Mucosa of rectum (tissue), 2 donors: Measurements from ENCODE around the gene MND1.

Source experiments
- H3K27ac ChIP-seq, 2 donors: one replicate each; pipeline ENCODE4 v1.7.0; 2013; ENCODE audit warnings: inconsistent platforms in 2 of 2, low read depth in 2 of 2, low read length in 2 of 2
- H3K27me3 ChIP-seq, 2 donors: one replicate each; pipeline ENCODE4 v1.7.0; 2013; ENCODE audit warnings: low read length in 2 of 2; ENCODE audit not compliant: control insufficient read depth in 2 of 2, insufficient read depth in 2 of 2
- H3K36me3 ChIP-seq, 2 donors: one replicate each; pipeline ENCODE4 v1.7.0; 2013; ENCODE audit warnings: low read length in 2 of 2; ENCODE audit not compliant: control insufficient read depth in 2 of 2, insufficient read depth in 2 of 2
- H3K4me1 ChIP-seq, 2 donors: one replicate each; pipeline ENCODE4 v1.7.0; 2013; ENCODE audit warnings: low read length in 2 of 2, mild to moderate bottlenecking in 1 of 2; ENCODE audit not compliant: control insufficient read depth in 2 of 2, insufficient read depth in 2 of 2
- H3K4me3 ChIP-seq, 2 donors: one replicate each; pipeline ENCODE4 v1.7.0; 2013; ENCODE audit warnings: low read length in 2 of 2
- H3K9ac ChIP-seq, 2 donors: one replicate each; pipeline ENCODE4 v1.7.0; 2013; ENCODE audit warnings: low read length in 2 of 2, low read depth in 1 of 2, mild to moderate bottlenecking in 1 of 2
- H3K9me3 ChIP-seq, 2 donors: one replicate each; pipeline ENCODE4 v1.7.0; 2013; ENCODE audit warnings: low read length in 2 of 2; ENCODE audit not compliant: control insufficient read depth in 2 of 2
- donor health status: healthy.
- donor health status: Normal muscosa, but diverticular disease.

The MND1 gene

DNA sequence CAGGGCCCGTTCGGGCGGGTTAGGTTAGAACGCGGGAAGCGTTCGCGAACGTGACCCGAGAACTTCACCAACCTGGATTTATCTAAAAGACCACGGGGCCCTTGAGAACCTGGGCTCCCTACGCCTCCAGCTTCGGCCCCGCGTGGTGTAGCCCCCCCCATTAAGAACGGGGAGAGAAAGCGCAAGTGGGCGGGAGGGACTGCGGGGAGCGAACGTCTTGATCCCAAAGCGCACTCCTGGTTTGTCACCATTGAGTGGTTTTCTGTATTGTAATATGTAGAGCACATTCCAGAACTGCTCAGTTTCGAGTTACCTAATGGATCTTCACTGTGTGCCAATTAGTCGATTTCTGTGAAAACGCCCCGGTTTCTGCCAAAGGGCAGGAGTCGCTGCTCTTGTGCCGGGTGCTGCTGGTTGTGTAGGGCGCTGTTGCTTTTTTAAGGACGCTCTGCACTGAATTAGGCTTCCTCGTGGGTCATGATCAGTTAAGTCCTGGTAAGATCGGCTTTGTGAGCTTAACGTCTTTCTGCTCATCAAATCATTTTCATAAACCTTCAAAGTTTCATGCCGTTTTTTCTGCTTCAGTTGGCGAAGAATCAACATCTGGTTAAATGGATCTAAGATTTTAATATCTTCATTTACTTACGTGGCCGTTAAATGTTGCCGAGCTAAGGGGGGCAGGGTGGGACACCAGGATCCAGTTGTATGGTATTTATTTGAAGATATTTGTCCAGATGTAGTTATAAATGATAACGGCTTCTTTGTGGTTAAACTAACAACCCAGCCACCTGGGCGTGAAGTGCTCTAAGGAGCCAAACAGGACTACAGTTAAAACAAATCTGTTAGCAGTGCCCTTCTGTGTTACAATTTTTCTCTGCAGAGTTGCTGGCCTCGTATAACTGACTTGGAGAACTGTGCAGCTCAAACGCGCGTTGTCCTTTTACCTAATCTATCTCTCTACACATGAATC is 809 bp downstream of the MND1 start:
- Histone ChIP-seq H3K27me3 (peaks cover 0 to 3% of the 10 kb centered on the region in 2 donors), H3K4me3 (peak overlapping the region; percentile 82 to 83), H3K9ac (peak overlapping the region; percentile 14 to 61), H3K27ac (no peak overlapping the region), H3K36me3 (peaks cover 0 to 1% of the 10 kb centered on the region in 2 donors), H3K4me1 (peaks cover 4 to 19% of the 10 kb centered on the region in 2 donors), H3K9me3 (no peaks in the 10 kb centered on the region)

DNA sequence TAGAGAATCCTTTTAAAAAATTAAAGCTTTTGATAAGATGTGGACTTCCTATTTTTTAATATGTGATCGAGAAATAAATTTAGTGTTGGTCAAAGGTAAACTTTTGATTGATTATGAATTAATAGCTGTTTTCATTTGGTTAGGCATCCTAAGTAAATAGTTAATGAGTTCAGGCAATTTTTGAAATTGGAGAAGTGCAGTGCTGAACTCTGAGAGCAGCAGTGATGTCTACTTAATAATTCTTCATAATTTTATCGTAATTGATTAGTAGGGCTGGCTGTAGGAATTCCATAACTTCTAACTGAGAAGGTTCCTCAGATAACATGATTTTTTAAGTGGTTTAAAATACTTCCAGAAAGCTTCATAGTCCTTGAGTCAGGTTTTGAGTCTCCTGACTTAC is 1.5 kb downstream of the MND1 start:
- Histone ChIP-seq H3K9me3 (no peaks in the 10 kb centered on the region), H3K36me3 (no peaks in the 10 kb centered on the region), H3K27ac (no peak overlapping the region), H3K4me1 (peaks cover 4 to 19% of the 10 kb centered on the region in 2 donors), H3K27me3 (peaks cover 0 to 3% of the 10 kb centered on the region in 2 donors), H3K9ac (no peak overlapping the region), H3K4me3 (no peak overlapping the region)

DNA sequence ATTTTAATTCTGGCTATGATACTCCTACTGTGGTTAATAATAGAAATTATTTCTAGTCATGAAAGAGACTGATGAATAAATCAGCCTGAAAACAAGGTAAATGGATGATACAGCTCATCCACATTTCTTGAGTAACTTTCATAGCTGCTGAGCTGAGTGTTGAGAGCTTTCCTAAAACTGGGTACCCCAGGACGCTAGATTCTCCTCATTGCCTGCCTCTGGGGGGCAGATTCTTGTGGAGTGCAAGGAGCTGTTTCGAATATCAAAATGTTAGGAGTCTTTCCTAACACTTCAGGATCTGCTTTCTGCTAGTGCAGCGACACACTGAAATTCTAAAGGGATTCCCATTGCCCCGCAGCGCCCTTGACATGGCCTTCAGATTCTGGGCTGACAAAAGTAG is 2.1 kb downstream of the MND1 start:
- Histone ChIP-seq H3K9me3 (no peaks in the 10 kb centered on the region), H3K27me3 (peaks cover 0 to 3% of the 10 kb centered on the region in 2 donors), H3K4me3 (no peak overlapping the region), H3K36me3 (no peaks in the 10 kb centered on the region), H3K9ac (no peak overlapping the region), H3K27ac (no peak overlapping the region), H3K4me1 (peaks cover 4 to 18% of the 10 kb centered on the region in 2 donors)

DNA sequence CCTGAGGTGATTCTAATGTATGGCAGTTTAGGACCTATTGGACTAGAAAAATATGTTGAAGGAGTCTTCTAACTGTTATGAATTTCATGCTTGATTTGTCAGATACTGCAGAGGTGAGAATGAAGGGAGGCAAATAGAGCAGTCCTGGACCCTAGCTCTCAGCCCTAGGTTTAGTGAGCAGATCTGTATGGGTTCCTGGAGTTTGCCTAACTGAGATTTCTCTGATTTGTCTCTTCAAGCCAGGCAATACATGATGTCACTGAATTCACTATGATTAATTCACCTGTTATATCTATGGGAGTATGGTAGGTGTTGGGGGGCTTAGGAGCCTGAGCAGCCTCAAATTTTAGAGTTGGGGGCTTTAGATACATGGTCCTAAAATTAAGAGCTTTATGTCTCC is 2.6 kb downstream of the MND1 start:
- H3K4me1 ChIP-seq = peaks cover 4 to 12% of the 10 kb centered on the region in 2 donors
- H3K4me3 ChIP-seq = no peak overlapping the region
- no peaks in the 10 kb centered on the region for H3K9me3 ChIP-seq
- peaks cover 0 to 3% of the 10 kb centered on the region in 2 donors for H3K27me3 ChIP-seq
- H3K9ac ChIP-seq = no peak overlapping the region
- H3K36me3 ChIP-seq = no peaks in the 10 kb centered on the region
- no peak overlapping the region for H3K27ac ChIP-seq

DNA sequence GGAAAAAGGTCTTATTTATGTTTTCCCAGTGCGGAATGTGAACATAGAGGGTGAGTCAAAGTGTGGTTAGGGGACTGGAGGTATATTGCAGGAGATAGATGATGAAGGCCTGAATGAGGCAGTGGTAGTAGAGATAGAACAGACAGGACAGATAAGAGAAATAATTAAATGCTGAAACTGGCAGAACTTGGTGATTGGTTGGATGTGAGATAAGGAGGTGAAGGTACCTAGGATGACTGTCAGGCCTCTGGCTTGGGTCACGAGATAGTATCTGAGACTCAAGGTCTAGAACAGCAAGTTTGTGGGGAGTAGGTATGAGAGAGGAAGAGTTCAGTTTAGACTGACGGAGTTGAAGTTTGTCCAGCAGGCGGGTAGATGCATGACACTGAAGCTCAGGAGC is 3.5 kb downstream of the MND1 start:
- Histone ChIP-seq H3K36me3 (no peaks in the 10 kb centered on the region), H3K9ac (no peak overlapping the region), H3K4me1 (peaks cover 4 to 12% of the 10 kb centered on the region in 2 donors), H3K27ac (no peak overlapping the region), H3K4me3 (no peak overlapping the region), H3K9me3 (no peaks in the 10 kb centered on the region), H3K27me3 (peaks cover 0 to 3% of the 10 kb centered on the region in 2 donors)

DNA sequence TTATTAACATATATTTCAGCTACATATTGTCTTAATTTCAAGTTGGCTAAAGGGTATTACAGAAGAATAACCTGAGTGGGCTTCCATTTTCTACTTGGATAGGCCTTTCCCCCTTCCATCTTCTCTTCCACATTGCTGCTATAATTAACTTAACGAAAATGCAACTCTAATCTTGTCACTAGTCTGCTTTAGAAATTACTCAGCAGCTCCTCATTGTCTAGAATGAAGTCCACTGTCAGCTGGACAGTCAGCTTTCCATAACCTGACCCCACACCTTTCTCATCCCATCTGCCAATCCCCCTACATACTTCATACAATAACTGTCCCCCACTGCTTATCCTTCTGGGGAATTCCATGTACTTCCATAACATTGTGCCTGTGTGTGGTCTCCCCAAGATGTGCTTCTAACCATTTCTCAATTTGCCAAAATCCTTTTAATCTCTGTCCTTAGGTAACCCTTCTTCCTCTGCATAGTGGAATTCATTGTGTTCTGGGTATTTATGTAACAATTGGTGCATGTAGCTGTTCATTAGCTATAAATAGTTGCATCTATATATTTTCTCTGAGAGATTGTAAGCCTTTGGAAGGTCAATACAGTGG is 4.8 kb downstream of the MND1 start:
- peaks cover 0 to 3% of the 10 kb centered on the region in 2 donors for H3K27me3 ChIP-seq
- no peak overlapping the region for H3K9ac ChIP-seq
- H3K27ac ChIP-seq = no peak overlapping the region
- H3K36me3 ChIP-seq = no peaks in the 10 kb centered on the region
- peaks cover 4 to 8% of the 10 kb centered on the region in 2 donors for H3K4me1 ChIP-seq
- H3K9me3 ChIP-seq = no peaks in the 10 kb centered on the region
- H3K4me3 ChIP-seq = no peak overlapping the region

DNA sequence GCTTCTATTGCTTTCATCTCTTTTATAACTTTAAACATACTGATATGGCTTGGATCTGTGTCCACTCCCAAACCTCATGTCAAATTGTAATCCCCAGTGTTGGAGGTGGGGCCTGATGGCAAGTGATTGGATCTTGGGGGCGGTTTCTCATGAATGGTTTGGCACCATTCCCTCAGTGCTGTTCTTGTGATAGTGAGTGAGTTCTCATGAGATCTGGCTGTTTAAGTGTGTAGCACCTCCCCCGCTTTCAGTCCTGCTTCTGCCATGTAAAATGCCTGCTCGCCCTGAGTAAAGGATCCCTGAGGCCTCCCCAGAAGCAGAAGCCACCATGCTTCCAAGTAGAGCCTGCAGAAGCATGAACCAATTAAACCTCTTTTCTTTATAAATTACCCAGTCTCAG is 17.7 kb downstream of the MND1 start:
- H3K36me3 ChIP-seq = no peaks in the 10 kb centered on the region
- H3K9ac ChIP-seq = no peak overlapping the region
- H3K9me3 ChIP-seq = no peaks in the 10 kb centered on the region
- no peak overlapping the region for H3K27ac ChIP-seq
- no peaks in the 10 kb centered on the region for H3K4me1 ChIP-seq
- H3K27me3 ChIP-seq = no peaks in the 10 kb centered on the region
- H3K4me3 ChIP-seq = no peak overlapping the region

DNA sequence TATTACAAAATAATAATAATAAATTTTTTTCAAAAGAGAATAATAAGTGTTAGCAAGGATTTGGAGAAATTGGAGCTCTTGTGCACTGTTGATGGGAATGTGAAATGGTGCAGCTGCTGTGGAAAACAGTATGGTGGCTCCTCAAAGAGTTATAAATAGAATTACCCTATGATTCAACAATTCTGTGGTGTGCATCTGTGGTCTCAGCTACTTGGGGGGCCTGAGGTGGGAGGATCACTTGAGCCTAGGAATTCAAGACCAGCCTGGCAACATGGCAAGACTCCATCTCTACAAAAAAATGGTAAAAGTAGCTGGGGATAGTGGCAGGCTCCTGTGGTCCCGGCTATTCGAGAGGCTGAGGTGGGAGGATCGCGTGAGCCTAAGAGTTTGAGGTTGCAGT is 19.6 kb downstream of the MND1 start:
- H3K9me3 ChIP-seq = no peaks in the 10 kb centered on the region
- no peaks in the 10 kb centered on the region for H3K4me1 ChIP-seq
- H3K27me3 ChIP-seq = no peaks in the 10 kb centered on the region
- no peaks in the 10 kb centered on the region for H3K36me3 ChIP-seq
- H3K9ac ChIP-seq = no peak overlapping the region
- H3K27ac ChIP-seq = no peak overlapping the region
- no peak overlapping the region for H3K4me3 ChIP-seq

DNA sequence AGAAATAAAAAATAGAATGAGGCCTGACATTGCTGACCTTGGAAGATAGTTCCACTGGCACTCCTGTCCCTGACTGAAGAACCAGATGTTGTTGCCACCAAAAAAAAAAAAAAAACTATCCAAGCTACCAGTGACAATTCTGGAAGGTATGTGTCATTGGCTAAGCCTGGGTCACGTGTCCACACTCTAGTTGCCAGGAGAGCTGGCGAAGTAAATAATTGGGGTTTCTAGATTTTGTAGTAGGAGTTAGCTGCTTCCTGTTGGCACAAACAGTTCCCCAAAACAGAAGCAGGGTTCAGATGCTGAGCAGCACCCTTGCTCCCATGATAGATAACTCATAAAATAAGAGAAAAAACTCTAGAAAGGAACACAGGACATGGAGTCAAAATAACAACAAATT is 20.5 kb downstream of the MND1 start:
- no peaks in the 10 kb centered on the region for H3K27me3 ChIP-seq
- H3K9ac ChIP-seq = no peak overlapping the region

DNA sequence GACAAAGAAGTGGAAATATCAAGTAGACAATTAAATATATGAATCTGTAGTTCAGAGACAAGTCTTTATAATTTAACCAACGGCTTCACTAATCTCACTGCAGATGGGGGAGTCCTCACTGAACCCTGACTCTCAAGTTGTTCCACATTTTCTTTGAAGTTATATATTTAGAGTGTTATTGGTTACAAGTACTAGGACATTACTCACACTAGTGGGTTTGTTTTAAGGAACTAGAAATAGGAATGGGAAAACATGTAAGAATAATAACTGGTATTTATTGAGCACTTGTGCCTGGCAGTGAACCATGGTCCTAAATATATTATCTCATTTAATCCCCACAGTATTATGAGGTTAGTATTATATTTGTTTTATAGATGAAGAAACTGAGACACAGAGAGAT is 22.0 kb downstream of the MND1 start:
- H3K4me3 ChIP-seq = no peak overlapping the region
- no peaks in the 10 kb centered on the region for H3K36me3 ChIP-seq
- H3K9ac ChIP-seq = no peak overlapping the region
- H3K4me1 ChIP-seq = no peaks in the 10 kb centered on the region
- H3K27ac ChIP-seq = no peak overlapping the region
- no peaks in the 10 kb centered on the region for H3K27me3 ChIP-seq
- no peaks in the 10 kb centered on the region for H3K9me3 ChIP-seq

More for the DNA sequence above, 20.5 kb downstream of the MND1 start:
- Histone ChIP-seq H3K27ac (no peak overlapping the region), H3K36me3 (no peaks in the 10 kb centered on the region), H3K4me1 (no peaks in the 10 kb centered on the region), H3K9me3 (no peaks in the 10 kb centered on the region), H3K4me3 (no peak overlapping the region)
